ENCODE results near the gene FNDC1. TPM values are rescaled to one million over a fixed set of nuclear protein-coding genes. Genes with fewer than 3 reads are reported as not detected.

FNDC1 gene
- total RNA-seq, 4 donors from 2014 or later: 13.6 to 23.2 (median 15.1) TPM

DNA sequence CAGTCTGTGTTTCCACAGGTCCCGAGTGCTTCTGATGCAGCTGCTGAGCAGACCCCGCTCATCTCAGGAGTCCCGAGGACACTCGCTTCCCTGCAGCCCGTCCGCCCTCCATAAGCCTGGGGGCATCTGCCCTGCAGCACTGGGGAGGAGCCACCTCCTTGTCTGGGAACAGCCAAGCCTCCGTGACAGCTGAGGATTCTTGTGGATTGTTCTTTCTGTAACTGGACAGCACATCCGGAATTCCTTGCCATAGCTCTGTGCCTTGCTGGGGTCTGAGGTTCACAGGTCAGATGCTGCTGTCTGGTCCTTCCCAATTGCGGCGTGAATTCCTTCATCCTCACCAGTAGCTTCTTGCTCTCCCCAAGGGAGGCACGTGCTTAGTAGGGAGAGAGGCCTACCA is 38.4 kb upstream of the FNDC1 start:
- Histone ChIP-seq H3K27me3 (no peaks in the 10 kb centered on the region), H3K4me1 (peaks cover 5% of the 10 kb centered on the region in 2 donors), H3K4me3 (replicated peaks in 1 of 3) (no peak overlapping the region), H3K36me3 (no peaks in the 10 kb centered on the region), H3K27ac (no peak overlapping the region), H3K9me3 (no peaks in the 10 kb centered on the region)
- no peak for TF ChIP-seq POLR2A (IDR thresholded peaks at IDR 0.05)
- intact Hi-C loops (cut with DNase I): loop anchor here (10.0 kb wide), 2 partner anchors 86 to 126 kb away; partner anchors contain the start of genes RSPH3 and TAGAP
- WGBS, 2 donors: 92 to 95% methylated on average over 7 to 11 of the region's 11 CpGs
- DNase-seq: no peak

DNA sequence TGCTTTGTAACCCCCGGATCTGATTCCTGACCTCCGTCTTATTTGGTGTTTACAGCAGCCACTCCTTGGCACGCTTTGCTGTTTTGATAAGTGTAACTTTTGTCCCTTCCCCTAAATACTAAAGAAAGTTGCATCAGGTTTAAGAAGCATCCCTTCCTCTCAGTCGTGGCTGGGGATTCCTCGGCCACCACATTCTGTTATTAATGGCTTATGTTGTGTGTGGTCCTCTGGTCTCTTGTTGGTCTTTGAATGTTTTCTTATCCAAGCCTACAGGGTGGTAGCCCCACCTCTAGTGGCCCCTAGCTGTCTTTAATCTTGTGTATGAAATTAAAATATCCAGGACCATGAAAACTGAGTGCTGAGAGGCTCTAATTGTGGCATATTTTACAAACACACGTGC is 37.5 kb upstream of the FNDC1 start:
- no peaks in the 10 kb centered on the region for H3K36me3 ChIP-seq
- no peaks in the 10 kb centered on the region for H3K9me3 ChIP-seq
- H3K27me3 ChIP-seq: no peaks in the 10 kb centered on the region
- 80 to 81% methylated on average over 6 of the region's 6 CpGs for WGBS, 2 donors
- DNase-seq: no peak
- H3K4me3 ChIP-seq (replicated peaks in 1 of 3): no peak overlapping the region
- intact Hi-C loops (cut with DNase I): loop anchor here (10.0 kb wide), 2 partner anchors 87 to 127 kb away; partner anchors contain the start of genes RSPH3 and TAGAP
- TF ChIP-seq POLR2A (IDR thresholded peaks at IDR 0.05): no peak
- TF ChIP-seq, protein P1, sequence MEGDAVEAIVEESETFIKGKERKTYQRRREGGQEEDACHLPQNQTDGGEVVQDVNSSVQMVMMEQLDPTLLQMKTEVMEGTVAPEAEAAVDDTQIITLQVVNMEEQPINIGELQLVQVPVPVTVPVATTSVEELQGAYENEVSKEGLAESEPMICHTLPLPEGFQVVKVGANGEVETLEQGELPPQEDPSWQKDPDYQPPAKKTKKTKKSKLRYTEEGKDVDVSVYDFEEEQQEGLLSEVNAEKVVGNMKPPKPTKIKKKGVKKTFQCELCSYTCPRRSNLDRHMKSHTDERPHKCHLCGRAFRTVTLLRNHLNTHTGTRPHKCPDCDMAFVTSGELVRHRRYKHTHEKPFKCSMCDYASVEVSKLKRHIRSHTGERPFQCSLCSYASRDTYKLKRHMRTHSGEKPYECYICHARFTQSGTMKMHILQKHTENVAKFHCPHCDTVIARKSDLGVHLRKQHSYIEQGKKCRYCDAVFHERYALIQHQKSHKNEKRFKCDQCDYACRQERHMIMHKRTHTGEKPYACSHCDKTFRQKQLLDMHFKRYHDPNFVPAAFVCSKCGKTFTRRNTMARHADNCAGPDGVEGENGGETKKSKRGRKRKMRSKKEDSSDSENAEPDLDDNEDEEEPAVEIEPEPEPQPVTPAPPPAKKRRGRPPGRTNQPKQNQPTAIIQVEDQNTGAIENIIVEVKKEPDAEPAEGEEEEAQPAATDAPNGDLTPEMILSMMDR (IDR thresholded peaks at IDR 0.05): no peak
- H3K4me1 ChIP-seq: peaks cover 5% of the 10 kb centered on the region in 2 donors
- no peak overlapping the region for H3K27ac ChIP-seq

DNA sequence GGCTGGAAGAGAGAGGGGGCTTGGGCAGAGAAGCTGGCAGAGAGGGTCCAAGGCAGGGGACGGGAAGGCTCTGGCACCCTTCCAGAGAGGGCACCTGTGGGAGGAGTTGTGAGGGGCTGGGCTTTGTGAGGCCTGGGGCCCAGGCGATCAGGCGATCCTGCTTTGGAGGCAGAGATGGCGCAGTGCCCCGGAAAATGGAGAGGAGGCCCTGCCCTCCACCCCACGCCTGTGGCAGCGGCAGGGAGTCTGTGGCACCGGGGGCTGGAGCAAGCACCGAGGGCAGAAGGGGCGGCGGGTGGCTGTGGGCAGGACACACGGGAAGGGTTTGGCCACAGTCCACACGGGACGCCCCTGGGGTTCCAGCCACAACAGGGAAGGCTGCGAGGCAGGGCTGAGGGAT is 36.5 kb upstream of the FNDC1 start:
- no peak for DNase-seq
- H3K4me1 ChIP-seq: peaks cover 5% of the 10 kb centered on the region in 2 donors
- TF ChIP-seq, protein P1 (IDR thresholded peaks at IDR 0.05): no peak
- TF ChIP-seq POLR2A (IDR thresholded peaks at IDR 0.05): no peak
- WGBS, 2 donors: 81 to 88% methylated on average over 14 to 15 of the region's 15 CpGs
- no peak overlapping the region for H3K4me3 ChIP-seq (replicated peaks in 1 of 3)
- H3K36me3 ChIP-seq: no peaks in the 10 kb centered on the region
- no peaks in the 10 kb centered on the region for H3K9me3 ChIP-seq
- peak overlapping the region in 2 of 3 donors; percentile 26 to 29 for H3K27ac ChIP-seq
- no peaks in the 10 kb centered on the region for H3K27me3 ChIP-seq
- intact Hi-C loops (cut with DNase I): loop anchor here (10.0 kb wide), 2 partner anchors 88 to 128 kb away; partner anchors contain the start of genes RSPH3 and TAGAP

DNA sequence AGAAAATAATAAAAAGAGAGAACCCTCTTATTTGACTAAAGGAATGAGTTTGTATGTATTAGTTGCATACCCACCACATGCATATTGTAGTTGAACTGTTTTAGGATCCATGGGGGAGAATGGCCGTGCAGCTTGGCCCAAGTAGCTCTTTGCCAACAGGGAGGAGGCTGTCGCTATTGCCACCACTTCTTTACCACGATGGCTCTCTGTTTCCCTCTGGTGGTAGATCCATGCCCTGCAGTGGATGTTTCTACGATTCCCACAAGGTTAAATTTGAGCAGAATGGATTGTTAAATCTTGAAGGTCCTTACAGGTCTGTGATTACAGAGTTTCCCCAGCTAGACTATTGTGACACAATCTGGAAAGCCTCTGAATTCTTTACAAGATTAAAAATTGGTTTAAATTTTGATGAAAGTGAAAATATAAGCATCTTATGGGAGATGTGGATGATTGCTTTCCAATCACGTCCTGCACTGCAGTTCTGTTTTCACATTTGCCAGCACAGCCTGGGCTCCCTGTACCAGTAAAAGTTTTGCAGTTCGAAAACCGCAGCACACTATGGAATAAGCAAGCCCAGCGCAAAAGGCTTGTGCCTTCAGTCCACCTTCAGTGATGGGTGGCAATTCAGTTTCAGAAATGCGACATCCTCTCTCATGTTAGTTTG is 34.4 kb upstream of the FNDC1 start:
- H3K36me3 ChIP-seq: no peaks in the 10 kb centered on the region
- peak; percentile 73 to 79 for DNase-seq
- no peaks in the 10 kb centered on the region for H3K27me3 ChIP-seq
- intact Hi-C loops (cut with DNase I): loop anchor here (10.0 kb wide), 2 partner anchors 90 to 130 kb away; partner anchors contain the start of genes RSPH3 and TAGAP
- no peaks in the 10 kb centered on the region for H3K9me3 ChIP-seq
- H3K27ac ChIP-seq: no peak overlapping the region
- no peak overlapping the region for H3K4me3 ChIP-seq (replicated peaks in 1 of 3)
- WGBS, 2 donors: 32 to 33% methylated on average over 9 of the region's 9 CpGs
- peaks cover 5% of the 10 kb centered on the region in 2 donors for H3K4me1 ChIP-seq
- no peak for TF ChIP-seq POLR2A (IDR thresholded peaks at IDR 0.05)
- TF ChIP-seq, protein P1 (IDR thresholded peaks at IDR 0.05): peak; percentile 83 to 95 (median 92)

DNA sequence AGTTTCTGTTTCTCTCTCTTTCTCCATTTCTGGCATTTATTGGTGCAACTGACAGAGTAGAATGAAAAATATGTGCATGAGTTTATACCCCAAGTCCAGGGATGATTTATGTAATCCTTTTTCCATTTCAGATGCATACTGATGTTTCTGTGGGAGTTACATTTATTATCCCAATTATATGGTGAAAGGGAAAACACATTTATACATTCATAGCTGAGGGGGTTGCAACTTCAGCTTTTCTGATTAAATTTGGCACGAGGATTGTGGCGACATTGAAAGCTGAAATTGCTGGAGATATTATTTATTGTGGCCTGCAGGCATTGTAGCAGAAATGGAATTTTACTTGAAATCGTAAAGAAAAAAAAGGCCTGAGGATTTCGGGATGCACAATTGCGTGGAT is 31.5 kb upstream of the FNDC1 start:
- no peaks in the 10 kb centered on the region for H3K9me3 ChIP-seq
- no peaks in the 10 kb centered on the region for H3K36me3 ChIP-seq
- no peak overlapping the region for H3K27ac ChIP-seq
- TF ChIP-seq, protein P1 (IDR thresholded peaks at IDR 0.05): no peak
- no peak for TF ChIP-seq POLR2A (IDR thresholded peaks at IDR 0.05)
- H3K4me3 ChIP-seq (replicated peaks in 1 of 3): no peak overlapping the region
- H3K27me3 ChIP-seq: no peaks in the 10 kb centered on the region
- intact Hi-C loops (cut with DNase I): loop anchor here (10.0 kb wide), 2 partner anchors 93 to 133 kb away; partner anchors contain the start of genes RSPH3 and TAGAP
- 82 to 84% methylated on average over 5 of the region's 5 CpGs for WGBS, 2 donors
- no peak for DNase-seq
- H3K4me1 ChIP-seq: peaks cover 0 to under 1% of the 10 kb centered on the region in 2 donors

All from thyroid gland (tissue), 4 donors.